HCT116 (cell line): Measurements from ENCODE around the gene FOXA1. TPM values are rescaled to one million over a fixed set of nuclear protein-coding genes. Genes with fewer than 3 reads are reported as not detected.

ENCODE experiments used
- ATAC-seq: fragments of 200-7000 bp; cut with Tn5 transposase; 2 replicates; pipeline ENCODE4 v1.9.1; 2020; ENCODE audit warnings: mild to moderate bottlenecking, moderate library complexity
- BruUV-seq: library from RNA; stranded (reverse); fragments of 400-500 nt; replicated peaks from 2 replicates; lab custom pipeline; 2021; lab: Mats Ljungman, UMichigan
- CTCF ChIA-PET: fragments of 300-600 bp; sonication (Branson Sonifier 250); formaldehyde crosslinking; loops from one replicate; lab custom pipeline; 2021; ENCODE audit warnings: antibody characterized with exemption; lab: Charles Lee
- POLR2A ChIA-PET: fragments of 300-600, 350-600 bp; sonication (Branson Sonifier 250); formaldehyde crosslinking; loops from one replicate; lab custom pipeline; 2021; ENCODE audit warnings: antibody characterized with exemption; lab: Charles Lee
- RAD21 ChIA-PET, 2 experiments: fragments of 300-600 bp; sonication (Branson Sonifier 250); formaldehyde crosslinking; loops; one replicate each; lab custom pipeline; 2023; ENCODE audit warnings: low total read pairs in 2 of 2; ENCODE audit not compliant: uncharacterized antibody in 2 of 2, unreplicated experiment in 2 of 2, low non-redundant PET in 1 of 2; lab: Charles Lee
- DNase-seq: peaks from one replicate; pipeline ENCODE4 v3.0.0-alpha.2; 2010; ENCODE audit warnings: low read depth, low spot score
- H2AFZ ChIP-seq: fragments of 200-600 bp; shearing (Covaris generic), sonication (generic); 2 replicates; pipeline ENCODE4 v1.6.1; 2017; ENCODE audit warnings: low read depth, mixed run types, mixed read lengths, antibody characterized with exemption, low read length; ENCODE audit not compliant: poor library complexity, severe bottlenecking
- H3K27ac ChIP-seq: 2 replicates; pipeline ENCODE4 v1.5.1; 2012; ENCODE audit warnings: low read depth, low read length
- H3K27me3 ChIP-seq: fragments of 200-600 bp; sonication (generic); 2 replicates; pipeline ENCODE4 v1.6.1; 2016; ENCODE audit warnings: mixed run types, low read length, mixed read lengths; ENCODE audit not compliant: insufficient read depth
- H3K36me3 ChIP-seq, 2 experiments: fragments of 200-500 bp in 1 of 2; fragments of 200-600 bp in 1 of 2; sonication (Bioruptor generic) in 1 of 2; sonication (generic) in 1 of 2; 2 replicates each; pipeline versions ENCODE4 v1.5.1 to v1.6.1; 2014 to 2016; ENCODE audit warnings: low read length in 2 of 2, inconsistent platforms in 1 of 2, mixed read lengths in 1 of 2, mixed run types in 1 of 2; ENCODE audit not compliant: insufficient read depth in 2 of 2, control insufficient read depth in 1 of 2
- H3K4me1 ChIP-seq, 2 experiments: fragments of 200-600 bp in 1 of 2; sonication (generic) in 1 of 2; 2 replicates each; pipeline versions ENCODE4 v1.5.1 to v1.6.1; 2012 to 2017; ENCODE audit warnings: low read length in 2 of 2, inconsistent platforms in 1 of 2, mild to moderate bottlenecking in 1 of 2, mixed read lengths in 1 of 2, mixed run types in 1 of 2, moderate library complexity in 1 of 2; ENCODE audit not compliant: insufficient read depth in 2 of 2, control insufficient read depth in 1 of 2
- H3K4me2 ChIP-seq: fragments of 200-600 bp; sonication (generic); 2 replicates; pipeline ENCODE4 v1.6.1; 2017; ENCODE audit warnings: mixed run types, low read length, mixed read lengths
- H3K4me3 ChIP-seq, 2 experiments: fragments of 200-600 bp in 1 of 2; sonication (generic) in 1 of 2; replicated peaks in 1 of 2; 2 replicates each; pipeline ENCODE4 v1.5.1; 2011 to 2016; ENCODE audit warnings: low read length in 2 of 2, control low read depth in 1 of 2, low read depth in 1 of 2, mild to moderate bottlenecking in 1 of 2, mixed read lengths in 1 of 2, mixed run types in 1 of 2
- H3K79me2 ChIP-seq: fragments of 200-600 bp; sonication (generic); 2 replicates; pipeline ENCODE4 v1.6.1; 2017; ENCODE audit warnings: mild to moderate bottlenecking, mixed run types, low read length, moderate library complexity, mixed read lengths; ENCODE audit not compliant: insufficient read depth
- H3K9ac ChIP-seq: fragments of 200-600 bp; sonication (generic); 2 replicates; pipeline ENCODE4 v1.6.1; 2016; ENCODE audit warnings: low read length, mixed read lengths
- H3K9me2 ChIP-seq: fragments of 200-600 bp; sonication (generic), shearing (Covaris generic); 2 replicates; pipeline ENCODE4 v1.6.1; 2017; ENCODE audit warnings: mixed run types, mild to moderate bottlenecking, moderate library complexity; ENCODE audit not compliant: insufficient read depth
- H3K9me3 ChIP-seq, 2 experiments: fragments of 200-500 bp in 1 of 2; fragments of 200-600 bp in 1 of 2; sonication (Bioruptor generic) in 1 of 2; sonication (generic) in 1 of 2; 2 replicates each; pipeline ENCODE4 v1.6.1; 2014 to 2017; ENCODE audit warnings: low read length in 2 of 2, mixed read lengths in 2 of 2, inconsistent platforms in 1 of 2, low read depth in 1 of 2, mild to moderate bottlenecking in 1 of 2, mixed run types in 1 of 2, moderate library complexity in 1 of 2; ENCODE audit not compliant: control insufficient read depth in 1 of 2, insufficient read depth in 1 of 2
- H4K20me1 ChIP-seq: fragments of 200-600 bp; sonication (generic), shearing (Covaris generic); 2 replicates; pipeline ENCODE4 v1.6.1; 2017; ENCODE audit warnings: mixed run types, mild to moderate bottlenecking, moderate library complexity; ENCODE audit not compliant: insufficient read depth
- ATF3 ChIP-seq: IDR thresholded peaks from 2 replicates; pipeline ENCODE4 v1.6.1; 2012
- CBX3 ChIP-seq: IDR thresholded peaks from 2 replicates; pipeline ENCODE4 v1.6.1; 2012; ENCODE audit warnings: low read depth
- CEBPB ChIP-seq: IDR thresholded peaks from 2 replicates; pipeline ENCODE4 v1.6.1; 2012; ENCODE audit warnings: low read depth
- CTCF ChIP-seq, 3 experiments: fragments of 200-600 bp in 1 of 3; sonication (generic) in 1 of 3; IDR thresholded peaks in 2 of 3; conservative IDR thresholded peaks in 1 of 3; 2 replicates each; pipeline ENCODE4 v1.5.1; 2012 to 2017; ENCODE audit warnings: low read depth in 2 of 3, low read length in 2 of 3, antibody characterized with exemption in 1 of 3, borderline replicate concordance in 1 of 3, control low read depth in 1 of 3, mild to moderate bottlenecking in 1 of 3, mixed read lengths in 1 of 3, mixed run types in 1 of 3, moderate library complexity in 1 of 3; ENCODE audit not compliant: insufficient read depth in 1 of 3
- ELF1 ChIP-seq: IDR thresholded peaks from 2 replicates; pipeline ENCODE4 v1.6.1; 2012; ENCODE audit warnings: low read depth, borderline replicate concordance
- EZH2 ChIP-seq: fragments of 200-600 bp; sonication (generic); IDR thresholded peaks from 2 replicates; pipeline ENCODE4 v1.6.1; 2017; ENCODE audit warnings: antibody characterized with exemption, mixed run types
- EZH2phosphoT487 ChIP-seq: fragments of 200-600 bp; IDR thresholded peaks from 2 replicates; pipeline ENCODE4 v1.6.1; 2018; ENCODE audit warnings: antibody characterized with exemption, borderline replicate concordance
- JUND ChIP-seq: IDR thresholded peaks from 2 replicates; pipeline ENCODE4 v1.6.1; 2012
- MAX ChIP-seq: IDR thresholded peaks from 2 replicates; pipeline ENCODE4 v1.6.1; 2012
- POLR2A ChIP-seq: IDR thresholded peaks from 2 replicates; pipeline ENCODE4 v1.7.0; 2011; ENCODE audit warnings: borderline replicate concordance; ENCODE audit not compliant: insufficient read depth, insufficient read length; ENCODE audit errors: extremely low read depth
- POLR2AphosphoS5 ChIP-seq: IDR thresholded peaks from 2 replicates; pipeline ENCODE4 v1.6.1; 2011; ENCODE audit warnings: mild to moderate bottlenecking, low read depth, low read length, moderate library complexity
- REST ChIP-seq: IDR thresholded peaks from 2 replicates; pipeline ENCODE4 v1.6.1; 2012; ENCODE audit warnings: low read depth
- SIN3A ChIP-seq: IDR thresholded peaks from 2 replicates; pipeline ENCODE4 v1.6.1; 2012; ENCODE audit warnings: low read depth
- SP1 ChIP-seq: IDR thresholded peaks from 2 replicates; pipeline ENCODE4 v1.6.1; 2012; ENCODE audit warnings: low read depth
- SRF ChIP-seq: IDR thresholded peaks from 2 replicates; pipeline ENCODE4 v1.6.1; 2012; ENCODE audit warnings: low read depth
- TCF7L2 ChIP-seq: IDR thresholded peaks from 2 replicates; pipeline ENCODE4 v1.7.0; 2011; ENCODE audit warnings: borderline replicate concordance, inconsistent platforms; ENCODE audit not compliant: insufficient read depth, insufficient read length; ENCODE audit errors: extremely low read depth
- YY1 ChIP-seq: IDR thresholded peaks from 2 replicates; pipeline ENCODE4 v1.6.1; 2011; ENCODE audit warnings: low read length, low read depth, moderate library complexity, mild to moderate bottlenecking; ENCODE audit not compliant: insufficient replicate concordance; ENCODE audit errors: extremely low read depth
- ZBTB33 ChIP-seq: IDR thresholded peaks from 2 replicates; pipeline ENCODE4 v1.6.1; 2011; ENCODE audit warnings: mild to moderate bottlenecking, low read length, moderate library complexity; ENCODE audit not compliant: insufficient replicate concordance; ENCODE audit errors: extremely low read depth
- ZFX ChIP-seq: fragments of 450-650 bp; IDR thresholded peaks from 2 replicates; pipeline ENCODE4 v1.6.1; 2017
- intact Hi-C: fragments of 100-400 bp; cut with micrococcal nuclease; formaldehyde crosslinking; loops from 2 replicates; pipeline ENCODE4 v1.10.0; 2022
- total RNA-seq: library from RNA; stranded (reverse); gene quantifications from one replicate; pipeline ENCODE4 v1.2.1, GENCODE V29; 2021; ENCODE audit not compliant: unreplicated experiment

The FOXA1 gene
- total RNA-seq, 1 experiment from 2014 or later: 1.3 TPM

GRCh38 chr14:37617864-37618365, 22.9 kb upstream of the FOXA1 start:
- H3K4me2 ChIP-seq: no peak overlapping the region
- H3K79me2 ChIP-seq: no peaks in the 10 kb centered on the region
- H2AFZ ChIP-seq: no peak overlapping the region
- TF ChIP-seq TCF7L2 (no peak), CEBPB (no peak), ELF1 (no peak), EZH2phosphoT487 (no peak), REST (no peak), POLR2AphosphoS5 (no peak), ZBTB33 (no peak), SP1 (no peak), YY1 (no peak), SIN3A (no peak), ATF3 (no peak), SRF (no peak), EZH2 (no peak), CBX3 (no peak), CTCF (IDR thresholded peaks at IDR 0.05 in 2 of 3, conservative IDR thresholded peaks at IDR 0.05 in 1 of 3; ENCODE audit: borderline replicate concordance in 1 of 3, insufficient read depth in 1 of 3, low read depth in 2 of 3, low read length in 2 of 3) (no peak), POLR2A (no peak), JUND (no peak), ZFX (no peak), MAX (no peak)
- H3K4me3 ChIP-seq: no peak overlapping the region
- CTCF ChIA-PET: no interaction called here
- DNase-seq (no peak), ATAC-seq (no peak)
- H3K27ac ChIP-seq: no peak overlapping the region
- H3K36me3 ChIP-seq: no peaks in the 10 kb centered on the region
- H3K9me3 ChIP-seq: peaks cover 0 to 11% of the 10 kb centered on the region in 2 experiments; a peak in 3 of 4 replicates
- intact Hi-C loops: no loop called here
- POLR2A ChIA-PET: no interaction called here
- no peaks in the 10 kb centered on the region for H3K27me3 ChIP-seq
- H3K9me2 ChIP-seq: no peaks in the 10 kb centered on the region
- RAD21 ChIA-PET: no interaction called here
- no TSS peak for BruUV-seq
- H4K20me1 ChIP-seq: no peaks in the 10 kb centered on the region
- no peaks in the 10 kb centered on the region for H3K4me1 ChIP-seq
- no peak overlapping the region for H3K9ac ChIP-seq
